Pancreas (tissue), 10 donors: ENCODE data around the gene TSPAN9. TPM values are rescaled to one million over a fixed set of nuclear protein-coding genes. Genes with fewer than 3 reads are reported as not detected.
A peak's percentile ranks its signal among the peaks of the same experiment; 100 is the strongest.

Experiments
- ATAC-seq, 4 donors: fragments of 200-7000 bp; cut with Tn5 transposase; one replicate each; pipeline versions ENCODE4 v1.8.0 to v1.9.1; 2020; ENCODE audit warnings: mild to moderate bottlenecking in 4 of 4, moderate library complexity in 4 of 4
- DNase-seq, 6 donors: peaks; one replicate each; pipeline ENCODE4 v3.0.0-alpha.2; 2020
- FAIRE-seq: peaks from 2 replicates; lab custom pipeline; 2012; peaks lifted over from hg19 to GRCh38; lab: Jason Lieb, UNC
- H3K27ac ChIP-seq, 4 donors: fragments of 200-600 bp; sonication (generic); 1 replicate in 3 of 4; 2 replicates in 1 of 4; pipeline versions ENCODE4 v1.5.0 to v1.8.0; 2020
- H3K27me3 ChIP-seq, 4 donors: fragments of 200-600 bp; one replicate each; pipeline ENCODE4 v1.8.0; 2021
- H3K36me3 ChIP-seq, 3 donors: fragments of 200-600 bp; sonication (generic) in 1 of 3; one replicate each; pipeline versions ENCODE4 v1.5.0 to v1.8.0; 2020 to 2021
- H3K4me1 ChIP-seq, 3 donors: fragments of 200-600 bp; one replicate each; pipeline ENCODE4 v1.8.0; 2021
- H3K4me3 ChIP-seq, 4 donors: fragments of 200-600 bp; sonication (generic) in 2 of 4; one replicate each; pipeline versions ENCODE4 v1.5.0 to v1.8.0; 2020 to 2021
- H3K9me3 ChIP-seq, 4 donors: fragments of 200-600 bp; one replicate each; pipeline ENCODE4 v1.8.0; 2021
- WGBS, 2 donors: extraction: QIAGEN DNeasy Blood & Tissue Kit; methylation state at CpG; one replicate each; pipeline ENCODE4 v1.1.7; 2013; 5-methylcytosine and 5-hydroxymethylcytosine counted together
- intact Hi-C, 3 donors: fragments of 100-400 bp; cut with DNase I; formaldehyde crosslinking; loops; one replicate each; pipeline versions ENCODE4 v1.11.1 to v1.14.2; 2022
- polyA plus RNA-seq, 2 donors: library from polyadenylated mRNA; stranded (reverse); fragments of 200-250 nt; gene quantifications; one replicate each; pipeline ENCODE4 v1.2.3, GENCODE V29; 2013
- total RNA-seq, 6 donors: library from RNA; stranded (reverse); fragmentation: NEBNext Ultra II Directional in 4 of 6; extraction: Animal tissue kit (Norgen Biotek cat#: 25700) in 4 of 6; gene quantifications; one replicate each; pipeline versions ENCODE4 v1.2.1 to v1.2.4, GENCODE V29; 2021 to 2023
- TF ChIP-seq, protein P1 (sequence below), 4 donors: fragments of 200-600 bp; sonication (generic) in 3 of 4; IDR thresholded peaks; one replicate each; pipeline versions ENCODE4 v1.5.0 to v1.8.0; 2021; ENCODE audit warnings: antibody characterized with exemption in 4 of 4
- donor health status: healthy with polysubstance abuse.
- donor health status: DM: no; HTN: no; CAD: no; lungs with moderate emphysema.
- donor health status: DM: no; HTN: no; CAD: no.
- donor health status: control.
- donor health status: control.
- donor health status: Bipolar disorder and iron deficiency.
- donor health status: DM: yes; HTN: yes; CAD: no.
- donor health status: DM: no; HTN: no; CAD: no.
- donor health status: DM: no; HTN: no; CAD: no.
- donor health status: DM: yes; HTN: yes; CAD: no.

Gene TSPAN9
- total and polyA plus RNA-seq, 8 donors = 7.8 to 19.5 (median 13.0) TPM

DNA sequence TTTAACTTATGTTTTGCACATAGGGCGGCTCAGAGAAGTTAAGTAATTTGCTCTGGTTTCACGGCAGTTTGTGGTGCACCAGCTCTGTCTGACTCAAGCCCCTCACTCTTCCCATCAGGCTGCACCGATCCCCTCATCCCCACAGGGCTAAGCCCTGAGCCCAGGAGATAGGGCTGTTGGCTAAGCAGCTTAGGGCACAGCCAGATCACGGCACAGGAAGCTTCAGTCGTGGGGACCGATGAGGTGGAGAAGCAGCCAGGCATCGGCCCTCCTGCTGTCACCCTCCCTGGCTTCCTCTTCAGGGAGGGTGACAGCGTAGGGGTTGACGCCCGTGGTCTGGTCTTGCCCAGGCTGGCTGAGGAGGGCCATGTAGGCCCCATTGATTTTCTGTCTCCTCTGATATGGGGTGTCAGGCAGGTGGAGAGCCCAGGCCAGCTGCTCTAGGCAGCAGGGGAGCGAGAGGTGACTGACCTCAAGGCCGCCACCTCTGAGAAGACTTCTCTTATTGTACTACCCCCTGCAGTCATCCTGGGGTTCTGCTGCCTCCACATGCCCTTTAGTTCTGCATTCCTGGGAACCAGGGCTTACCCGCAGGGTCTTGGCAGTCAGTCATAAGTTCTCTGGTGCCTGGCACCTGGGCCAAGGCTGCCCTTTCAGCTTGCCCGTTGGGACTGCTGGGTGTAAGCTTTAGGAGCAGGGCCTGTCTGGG, 166.4 kb downstream of the TSPAN9 start:
- peak in 2 of 6 donors; percentile 31 to 51 for DNase-seq
- TF ChIP-seq, protein P1, sequence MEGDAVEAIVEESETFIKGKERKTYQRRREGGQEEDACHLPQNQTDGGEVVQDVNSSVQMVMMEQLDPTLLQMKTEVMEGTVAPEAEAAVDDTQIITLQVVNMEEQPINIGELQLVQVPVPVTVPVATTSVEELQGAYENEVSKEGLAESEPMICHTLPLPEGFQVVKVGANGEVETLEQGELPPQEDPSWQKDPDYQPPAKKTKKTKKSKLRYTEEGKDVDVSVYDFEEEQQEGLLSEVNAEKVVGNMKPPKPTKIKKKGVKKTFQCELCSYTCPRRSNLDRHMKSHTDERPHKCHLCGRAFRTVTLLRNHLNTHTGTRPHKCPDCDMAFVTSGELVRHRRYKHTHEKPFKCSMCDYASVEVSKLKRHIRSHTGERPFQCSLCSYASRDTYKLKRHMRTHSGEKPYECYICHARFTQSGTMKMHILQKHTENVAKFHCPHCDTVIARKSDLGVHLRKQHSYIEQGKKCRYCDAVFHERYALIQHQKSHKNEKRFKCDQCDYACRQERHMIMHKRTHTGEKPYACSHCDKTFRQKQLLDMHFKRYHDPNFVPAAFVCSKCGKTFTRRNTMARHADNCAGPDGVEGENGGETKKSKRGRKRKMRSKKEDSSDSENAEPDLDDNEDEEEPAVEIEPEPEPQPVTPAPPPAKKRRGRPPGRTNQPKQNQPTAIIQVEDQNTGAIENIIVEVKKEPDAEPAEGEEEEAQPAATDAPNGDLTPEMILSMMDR (IDR thresholded peaks at IDR 0.05) = no peak
- no peak for FAIRE-seq

DNA sequence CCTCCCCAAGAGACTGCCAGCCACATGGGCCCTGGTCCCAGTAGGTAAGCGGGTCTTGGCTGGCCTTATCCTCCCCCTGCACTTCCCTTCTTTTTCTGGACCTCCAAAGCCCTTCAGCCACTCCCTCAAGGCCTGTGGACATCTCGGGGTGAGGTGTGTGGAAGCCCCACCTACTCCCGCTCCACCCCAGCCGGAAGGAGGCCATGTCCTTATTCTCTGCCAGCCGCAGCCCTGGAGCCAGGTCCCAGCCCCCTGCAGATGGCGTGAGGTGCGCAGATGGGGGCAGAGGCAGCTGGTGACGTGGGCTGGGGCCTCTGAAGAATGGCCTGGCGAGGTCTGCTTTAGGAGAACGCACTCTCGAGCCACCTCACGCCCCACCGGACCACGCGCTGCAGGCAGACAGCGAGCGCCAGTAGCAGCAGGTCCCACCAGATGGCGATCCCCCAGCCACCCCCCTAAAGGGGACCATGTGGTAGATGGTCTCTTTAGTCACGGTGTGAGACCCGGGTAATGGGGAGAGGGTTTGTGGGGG, 167.1 kb downstream of the TSPAN9 start:
- TF ChIP-seq, protein P1 (IDR thresholded peaks at IDR 0.05) = no peak
- Histone ChIP-seq H3K4me1 (no peaks in the 10 kb centered on the region), H3K4me3 (no peak overlapping the region), H3K27ac (no peak overlapping the region), H3K9me3 (no peaks in the 10 kb centered on the region), H3K27me3 (no peaks in the 10 kb centered on the region), H3K36me3 (no peaks in the 10 kb centered on the region)
- ATAC-seq (no peak), FAIRE-seq (no peak), DNase-seq (peak in 1 of 6 donors; percentile 45)
- 94 to 95% methylated on average over 20 of the region's 20 CpGs for WGBS, 2 donors
- intact Hi-C loops = no loop called here

More for the DNA sequence above, 166.4 kb downstream of the TSPAN9 start:
- Histone ChIP-seq H3K4me3 (no peak overlapping the region), H3K36me3 (no peaks in the 10 kb centered on the region), H3K9me3 (no peaks in the 10 kb centered on the region), H3K27ac (peak overlapping the region in 1 of 4 donors; percentile 23), H3K27me3 (no peaks in the 10 kb centered on the region), H3K4me1 (no peaks in the 10 kb centered on the region)
- WGBS, 2 donors = 65 to 71% methylated on average over 14 of the region's 14 CpGs
- intact Hi-C loops = no loop called here
- ATAC-seq = peak; percentile 19 to 54 (median 46)

DNA sequence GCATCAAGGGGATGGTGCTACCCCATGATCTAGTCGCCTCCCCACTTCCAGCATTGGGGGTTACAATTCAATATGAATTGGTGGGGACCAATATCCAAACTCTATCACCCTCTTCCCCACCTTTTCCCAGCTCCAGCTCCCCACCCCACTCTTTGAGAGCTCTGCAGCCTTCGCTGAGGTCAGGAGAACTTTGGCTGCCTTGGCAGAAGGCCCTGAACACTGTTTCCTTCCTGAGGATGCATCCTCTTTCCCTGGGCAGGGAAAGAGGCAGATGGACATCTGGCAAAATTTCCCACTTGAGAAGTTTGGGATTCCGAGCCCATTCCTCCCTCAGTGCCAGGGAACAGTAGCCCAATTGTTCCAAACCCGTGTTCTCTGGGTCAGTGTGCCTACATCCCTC, 169.1 kb downstream of the TSPAN9 start:
- no peak overlapping the region for H3K4me3 ChIP-seq
- no peaks in the 10 kb centered on the region for H3K27me3 ChIP-seq
- no peak for ATAC-seq
- no peaks in the 10 kb centered on the region for H3K36me3 ChIP-seq
- TF ChIP-seq, protein P1 (IDR thresholded peaks at IDR 0.05) = no peak
- H3K4me1 ChIP-seq = no peaks in the 10 kb centered on the region
- H3K9me3 ChIP-seq = no peaks in the 10 kb centered on the region
- H3K27ac ChIP-seq = no peak overlapping the region
- DNase-seq = no peak
- 83 to 87% methylated on average over 4 of the region's 4 CpGs for WGBS, 2 donors
- intact Hi-C loops = no loop called here
- no peak for FAIRE-seq

DNA sequence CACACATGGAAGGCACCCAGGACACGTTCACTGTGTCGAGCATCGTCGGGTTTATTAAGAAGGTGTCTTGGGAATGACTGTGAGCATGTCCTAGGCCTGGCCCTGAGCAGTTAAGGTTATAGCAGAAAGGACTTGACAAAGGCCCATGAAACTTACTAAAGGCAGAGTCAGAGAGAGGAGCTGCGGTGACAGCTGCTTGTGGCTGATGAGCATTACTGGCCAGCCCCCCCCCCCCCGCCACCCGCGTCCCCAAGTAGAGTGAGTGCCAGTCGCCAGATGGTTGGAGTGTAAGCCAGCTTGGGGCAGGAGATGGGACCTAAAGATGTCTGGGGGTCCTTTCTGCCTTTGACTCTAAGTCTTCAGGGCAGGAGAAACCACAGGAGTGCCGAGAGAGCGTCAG, 169.9 kb downstream of the TSPAN9 start:
- FAIRE-seq = no peak
- no peak overlapping the region for H3K4me3 ChIP-seq
- no peaks in the 10 kb centered on the region for H3K9me3 ChIP-seq
- H3K27ac ChIP-seq = no peak overlapping the region
- intact Hi-C loops = no loop called here
- no peak for DNase-seq
- H3K4me1 ChIP-seq = no peaks in the 10 kb centered on the region
- WGBS, 2 donors = 60 to 61% methylated on average over 8 to 11 of the region's 11 CpGs
- no peaks in the 10 kb centered on the region for H3K27me3 ChIP-seq
- no peaks in the 10 kb centered on the region for H3K36me3 ChIP-seq
- no peak for ATAC-seq
- TF ChIP-seq, protein P1 (IDR thresholded peaks at IDR 0.05) = no peak

DNA sequence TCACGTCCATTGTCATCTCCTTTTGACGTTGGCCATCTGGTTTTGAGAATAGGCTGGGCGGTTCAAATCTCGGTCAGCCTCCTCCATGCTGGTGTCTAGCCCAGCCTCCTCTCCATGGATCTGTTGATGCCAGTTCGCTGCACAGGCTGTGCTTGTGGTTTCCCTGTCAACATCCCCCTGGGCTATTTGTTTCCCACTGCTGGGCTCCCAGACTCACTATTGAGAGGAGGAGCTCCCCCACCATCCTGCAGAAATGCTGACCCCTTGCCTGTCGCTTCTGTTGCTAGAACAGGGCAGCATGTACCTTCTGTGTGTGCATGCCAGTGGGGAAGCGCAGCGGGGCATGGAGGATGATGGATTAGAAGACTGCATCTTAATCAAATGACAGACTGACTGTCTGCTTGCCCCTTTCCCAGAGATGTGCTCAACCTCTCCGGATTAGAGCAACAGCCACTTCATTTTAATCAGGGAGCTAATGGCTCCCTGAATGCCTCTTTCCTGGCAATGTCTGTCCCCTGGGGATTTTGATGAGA, 170.5 kb downstream of the TSPAN9 start:
- TF ChIP-seq, protein P1 (IDR thresholded peaks at IDR 0.05) = no peak
- intact Hi-C loops = no loop called here
- ATAC-seq = no peak
- no peak for FAIRE-seq
- DNase-seq = no peak
- H3K9me3 ChIP-seq = no peaks in the 10 kb centered on the region
- H3K27ac ChIP-seq = no peak overlapping the region
- no peak overlapping the region for H3K4me3 ChIP-seq
- H3K27me3 ChIP-seq = no peaks in the 10 kb centered on the region
- H3K4me1 ChIP-seq = no peaks in the 10 kb centered on the region
- 89% methylated on average over 9 of the region's 9 CpGs for WGBS, 2 donors
- H3K36me3 ChIP-seq = no peaks in the 10 kb centered on the region
